PC-9 (cell line): ENCODE data around the gene CD44.

Experiments used
- CTCF ChIP-seq: fragments of 200-600 bp; sonication (generic); conservative IDR thresholded peaks from 2 replicates; pipeline ENCODE4 v1.6.1; 2017; ENCODE audit warnings: mixed run types, antibody characterized with exemption, mild to moderate bottlenecking, moderate library complexity
- EZH2 ChIP-seq: fragments of 200-600 bp; sonication (generic); IDR thresholded peaks from 2 replicates; pipeline ENCODE4 v1.8.0; 2017; ENCODE audit warnings: antibody characterized with exemption, low read depth

- TF ChIP-seq CTCF (no peak), EZH2 (no peak)
Observed at GRCh38 chr11:35096723-35097122, 42.2 kb upstream of the CD44 start.
